Choroid plexus epithelial cell (primary cell): ENCODE data around the gene EDA2R.

ENCODE experiments used
- DNase-seq: peaks from one replicate; pipeline ENCODE4 v3.0.0-alpha.2; 2010; ENCODE audit warnings: low read depth
- H3K4me3 ChIP-seq: 2 replicates; pipeline ENCODE4 v1.5.1; 2011; ENCODE audit warnings: low read depth, mild to moderate bottlenecking, control low read depth, low read length, moderate library complexity
- TF ChIP-seq, protein P1 (sequence below): conservative IDR thresholded peaks from 2 replicates; pipeline ENCODE4 v1.5.1; 2011; ENCODE audit warnings: low read depth, mild to moderate bottlenecking, control low read depth, inconsistent platforms, low read length, moderate library complexity

EDA2R gene

DNA sequence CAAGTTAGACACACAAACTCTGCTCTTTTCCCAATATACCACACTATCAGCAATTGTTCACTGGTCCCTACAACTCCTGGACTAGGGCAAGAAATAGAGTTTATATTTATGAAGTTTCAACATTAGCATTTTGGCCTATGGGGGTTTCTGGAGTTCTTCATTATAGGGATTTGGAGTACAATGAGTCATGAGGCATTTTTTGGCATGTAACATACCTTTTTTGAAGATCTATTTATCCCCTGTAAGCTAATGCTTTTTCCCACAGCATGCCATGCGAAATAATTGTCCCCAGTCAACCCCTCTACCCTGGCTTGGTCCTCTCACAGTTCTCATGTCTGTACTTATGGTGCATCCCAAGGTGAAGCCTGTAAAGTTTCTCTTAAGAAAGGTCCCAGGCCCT lies 36.7 kb upstream of the EDA2R start:
- H3K4me3 ChIP-seq, result no peak overlapping the region
- TF ChIP-seq, protein P1, sequence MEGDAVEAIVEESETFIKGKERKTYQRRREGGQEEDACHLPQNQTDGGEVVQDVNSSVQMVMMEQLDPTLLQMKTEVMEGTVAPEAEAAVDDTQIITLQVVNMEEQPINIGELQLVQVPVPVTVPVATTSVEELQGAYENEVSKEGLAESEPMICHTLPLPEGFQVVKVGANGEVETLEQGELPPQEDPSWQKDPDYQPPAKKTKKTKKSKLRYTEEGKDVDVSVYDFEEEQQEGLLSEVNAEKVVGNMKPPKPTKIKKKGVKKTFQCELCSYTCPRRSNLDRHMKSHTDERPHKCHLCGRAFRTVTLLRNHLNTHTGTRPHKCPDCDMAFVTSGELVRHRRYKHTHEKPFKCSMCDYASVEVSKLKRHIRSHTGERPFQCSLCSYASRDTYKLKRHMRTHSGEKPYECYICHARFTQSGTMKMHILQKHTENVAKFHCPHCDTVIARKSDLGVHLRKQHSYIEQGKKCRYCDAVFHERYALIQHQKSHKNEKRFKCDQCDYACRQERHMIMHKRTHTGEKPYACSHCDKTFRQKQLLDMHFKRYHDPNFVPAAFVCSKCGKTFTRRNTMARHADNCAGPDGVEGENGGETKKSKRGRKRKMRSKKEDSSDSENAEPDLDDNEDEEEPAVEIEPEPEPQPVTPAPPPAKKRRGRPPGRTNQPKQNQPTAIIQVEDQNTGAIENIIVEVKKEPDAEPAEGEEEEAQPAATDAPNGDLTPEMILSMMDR, result no peak
- DNase-seq, result no peak

DNA sequence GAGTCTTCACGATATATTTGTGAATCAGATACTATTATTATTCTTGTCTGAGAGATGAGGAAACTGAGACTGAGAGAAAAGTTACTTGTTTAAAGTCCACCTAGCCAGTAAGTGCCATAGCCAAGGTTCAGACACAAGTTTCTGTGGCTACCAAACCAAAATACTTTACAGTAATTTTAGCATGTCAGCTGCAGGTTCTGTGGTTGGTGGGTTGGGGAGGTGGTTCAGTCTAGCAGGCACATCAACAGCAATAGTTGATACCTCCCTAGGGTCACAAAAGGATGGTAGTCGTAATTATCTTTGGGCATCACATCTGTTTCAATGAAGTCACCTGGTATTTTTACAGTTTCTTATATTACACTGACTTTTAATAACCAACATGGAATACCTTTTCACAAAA lies 35.6 kb upstream of the EDA2R start:
- DNase-seq, result no peak
- TF ChIP-seq, protein P1, result no peak
- no peak overlapping the region for H3K4me3 ChIP-seq

DNA sequence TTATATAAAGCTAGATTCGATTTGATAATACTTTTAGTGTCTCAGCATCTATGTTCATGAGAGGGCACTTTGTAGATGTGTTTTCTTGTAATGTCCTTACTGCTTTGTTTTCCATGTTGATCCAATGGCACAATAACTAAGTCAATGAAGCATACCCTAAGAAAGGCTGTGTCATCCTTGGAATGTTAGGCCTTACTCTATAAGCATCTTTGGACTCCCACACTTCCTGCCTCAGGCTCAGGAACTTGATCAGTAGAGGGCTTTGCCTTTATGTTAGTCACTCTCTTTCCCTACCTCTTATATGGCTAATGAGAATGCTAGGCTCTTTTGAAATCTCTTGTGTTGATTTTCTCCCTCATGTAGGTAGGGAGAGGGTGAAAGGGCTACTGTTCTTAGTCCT lies 33.2 kb upstream of the EDA2R start:
- DNase-seq, result no peak
- no peak overlapping the region for H3K4me3 ChIP-seq
- TF ChIP-seq, protein P1, result no peak

DNA sequence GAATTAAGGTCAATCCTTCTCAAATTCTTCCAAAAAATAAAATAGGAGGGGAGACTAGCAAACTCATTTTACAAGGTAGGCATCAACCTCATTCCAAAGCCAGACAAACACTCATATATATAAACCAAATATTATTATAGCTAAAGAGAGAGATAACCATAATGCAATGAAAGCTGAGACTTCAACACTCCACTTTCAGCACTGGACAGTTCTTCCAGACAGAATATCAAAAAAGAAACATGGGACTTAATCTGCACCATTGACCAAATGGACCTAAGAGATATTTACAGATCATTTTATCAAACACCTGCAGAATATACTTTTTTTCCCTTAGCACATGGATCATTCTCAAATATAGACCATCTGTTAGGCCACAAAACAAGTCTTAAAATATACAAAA lies 15.5 kb upstream of the EDA2R start:
- TF ChIP-seq, protein P1, result no peak
- no peak overlapping the region for H3K4me3 ChIP-seq
- DNase-seq, result no peak

DNA sequence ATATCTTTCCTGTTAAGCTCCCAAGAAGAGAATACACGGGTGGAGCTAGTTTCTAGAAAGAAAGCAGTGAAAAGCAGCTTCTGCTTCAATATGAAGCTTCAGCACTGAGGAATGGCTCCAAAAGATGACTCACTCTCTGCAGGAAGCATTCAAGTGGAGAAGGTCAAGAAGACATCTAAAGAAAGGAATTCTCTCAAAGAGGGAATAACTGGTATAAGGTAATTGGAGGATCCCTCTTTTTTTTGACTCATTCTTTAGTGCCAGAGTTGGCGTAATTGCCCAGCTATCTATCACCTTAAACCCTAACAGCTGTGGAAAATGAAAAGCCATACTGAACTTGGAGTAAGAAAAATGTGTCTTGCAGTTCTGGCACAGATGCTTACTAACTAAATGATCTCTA lies 3.5 kb downstream of the EDA2R start:
- no peak overlapping the region for H3K4me3 ChIP-seq
- DNase-seq, result peak; percentile 86
- TF ChIP-seq, protein P1, result no peak

DNA sequence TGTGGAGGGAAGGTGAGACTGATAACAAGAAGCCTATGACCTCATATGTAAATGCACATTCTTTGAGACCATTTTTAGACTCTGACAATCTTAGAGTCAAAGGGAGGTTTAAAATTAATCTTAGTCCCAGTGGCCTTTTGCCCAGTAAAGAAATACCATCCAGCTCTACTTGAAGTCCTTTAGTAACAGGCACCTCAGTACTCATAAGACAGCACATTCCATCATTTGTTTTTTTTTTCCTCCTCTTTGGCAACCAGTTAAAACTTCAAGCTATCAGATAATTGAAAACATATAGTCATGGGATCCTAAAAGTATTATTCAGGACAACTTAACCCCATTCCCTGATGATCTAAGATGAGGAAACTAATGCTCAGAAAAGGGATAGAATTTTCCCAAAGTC lies 4.6 kb downstream of the EDA2R start:
- TF ChIP-seq, protein P1, result no peak
- peak; percentile 39 for DNase-seq
- no peak overlapping the region for H3K4me3 ChIP-seq

DNA sequence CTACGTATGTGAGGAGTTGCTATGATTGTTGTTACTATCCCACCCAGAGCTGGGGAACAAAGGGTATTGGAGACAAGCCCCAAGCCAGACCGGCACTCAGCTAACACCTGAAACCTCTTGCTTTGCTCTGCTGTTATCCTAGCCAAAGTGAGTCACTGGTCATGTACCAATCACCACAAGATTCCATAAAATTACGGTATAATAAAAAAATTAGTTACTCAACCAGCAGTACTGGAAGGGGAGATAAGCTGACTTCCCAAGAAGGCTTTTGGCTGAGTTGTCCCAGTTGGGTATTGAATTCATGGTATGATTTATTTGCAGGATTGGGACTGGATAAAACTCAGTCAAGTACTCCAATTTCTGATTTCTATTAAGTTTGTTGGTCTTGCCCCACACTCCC lies 5.3 kb downstream of the EDA2R start:
- no peak overlapping the region for H3K4me3 ChIP-seq
- TF ChIP-seq, protein P1, result no peak
- peak; percentile 69 for DNase-seq
